Lower lobe of right lung (tissue), 2 donors: ENCODE measurements around the gene GFER. TPM values are rescaled to one million over a fixed set of nuclear protein-coding genes. Genes with fewer than 3 reads are reported as not detected.

Experiments
- ATAC-seq, 2 donors: fragments of 200-7000 bp; cut with Tn5 transposase; one replicate each; pipeline ENCODE4 v1.9.1; 2020 to 2022; ENCODE audit warnings: mild to moderate bottlenecking in 2 of 2, moderate library complexity in 2 of 2
- DNase-seq: peaks from one replicate; pipeline ENCODE4 v3.0.0-alpha.2; 2020
- H3K27ac ChIP-seq: fragments of 200-600 bp; one replicate; pipeline ENCODE4 v1.8.0; 2022
- H3K27me3 ChIP-seq: fragments of 200-600 bp; one replicate; pipeline ENCODE4 v1.8.0; 2022; ENCODE audit warnings: low read depth
- H3K36me3 ChIP-seq: fragments of 200-600 bp; one replicate; pipeline ENCODE4 v1.8.0; 2022; ENCODE audit warnings: mild to moderate bottlenecking
- H3K4me1 ChIP-seq: fragments of 200-600 bp; one replicate; pipeline ENCODE4 v1.8.0; 2022
- H3K4me3 ChIP-seq: fragments of 200-600 bp; one replicate; pipeline ENCODE4 v1.8.0; 2022; ENCODE audit warnings: mild to moderate bottlenecking
- H3K9me3 ChIP-seq: fragments of 200-600 bp; one replicate; pipeline ENCODE4 v1.8.0; 2022
- CTCF ChIP-seq: fragments of 200-600 bp; IDR thresholded peaks from one replicate; pipeline ENCODE4 v1.8.0; 2022; ENCODE audit warnings: antibody characterized with exemption, mild to moderate bottlenecking
- intact Hi-C: fragments of 100-400 bp; cut with DNase I; formaldehyde crosslinking; loops from one replicate; pipeline ENCODE4 v1.11.0; 2022
- total RNA-seq: library from RNA; stranded (reverse); fragmentation: NEBNext Ultra II Directional; extraction: Animal tissue kit (Norgen Biotek cat#: 25700); gene quantifications from one replicate; pipeline ENCODE4 v1.2.1, GENCODE V29; 2021
- donor health status: DM: no; HTN: yes; CAD: no; lungs with severe emphysema.

Gene GFER
- total RNA-seq, 1 donor from 2014 or later, result 24.7 TPM

DNA sequence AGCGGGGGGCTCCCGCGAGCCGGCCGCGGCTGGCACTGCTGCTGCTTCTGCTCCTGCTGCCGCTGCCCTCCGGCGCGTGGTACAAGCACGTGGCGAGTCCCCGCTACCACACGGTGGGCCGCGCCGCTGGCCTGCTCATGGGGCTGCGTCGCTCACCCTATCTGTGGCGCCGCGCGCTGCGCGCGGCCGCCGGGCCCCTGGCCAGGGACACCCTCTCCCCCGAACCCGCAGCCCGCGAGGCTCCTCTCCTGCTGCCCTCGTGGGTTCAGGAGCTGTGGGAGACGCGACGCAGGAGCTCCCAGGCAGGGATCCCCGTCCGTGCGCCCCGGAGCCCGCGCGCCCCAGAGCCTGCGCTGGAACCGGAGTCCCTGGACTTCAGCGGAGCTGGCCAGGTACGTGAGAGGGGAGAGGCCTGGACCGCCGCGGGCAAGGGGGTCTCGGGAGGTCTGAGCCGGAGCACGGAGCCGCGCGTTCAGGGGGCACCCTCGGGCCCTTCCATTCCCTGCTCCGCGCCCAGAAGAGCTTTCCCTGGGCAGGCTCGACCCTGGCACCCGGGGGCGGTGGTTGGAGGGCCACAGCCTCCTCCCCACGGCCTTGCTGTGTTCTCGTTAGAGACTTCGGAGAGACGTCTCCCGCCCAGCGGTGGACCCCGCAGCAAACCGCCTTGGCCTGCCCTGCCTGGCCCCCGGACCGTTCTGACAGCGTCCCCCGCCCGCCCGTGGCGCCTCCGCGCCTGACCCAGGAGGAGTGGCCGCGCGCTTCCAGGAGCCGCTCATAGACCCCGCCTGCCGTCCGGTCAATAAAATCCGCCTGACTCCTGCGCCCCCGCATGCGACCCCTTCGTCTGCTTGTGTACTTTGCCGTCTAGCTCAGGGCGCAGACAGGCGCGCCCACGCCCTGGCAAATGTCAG, 36.2 kb downstream of the GFER start:
- peaks cover 49% of the 10 kb centered on the region for H3K27me3 ChIP-seq
- TF ChIP-seq CTCF, result no peak

GRCh38 chr16:2022723-2023091, 38.7 kb downstream of the GFER start:
- peak; percentile 10 to 29 for ATAC-seq

More for the DNA sequence above, 36.2 kb downstream of the GFER start:
- Histone ChIP-seq H3K4me1 (peaks cover 36% of the 10 kb centered on the region), H3K36me3 (no peaks in the 10 kb centered on the region), H3K9me3 (no peaks in the 10 kb centered on the region), H3K4me3 (no peak overlapping the region), H3K27ac (no peak overlapping the region)
- ATAC-seq (no peak), DNase-seq (no peak)
- intact Hi-C loops, result loop anchor here (10.0 kb wide), 1 partner anchor 125 kb away; the partner anchor contains the start of gene RAB26

GRCh38 chr16:2023092-2024031, 39.4 kb downstream of the GFER start:
- intact Hi-C loops, result loop anchor here (10.0 kb wide), 1 partner anchor 121 kb away; the partner anchor contains the start of gene RAB26
- ATAC-seq, result peak; percentile 94 to 96
- peak overlapping the region; percentile 85 for H3K27ac ChIP-seq
- peak; percentile 98 for TF ChIP-seq CTCF
- no peaks in the 10 kb centered on the region for H3K9me3 ChIP-seq
- H3K4me3 ChIP-seq, result peak overlapping the region; percentile 53
- H3K27me3 ChIP-seq, result peaks cover 41% of the 10 kb centered on the region
- peaks cover 61% of the 10 kb centered on the region for H3K4me1 ChIP-seq
- H3K36me3 ChIP-seq, result no peaks in the 10 kb centered on the region
- peak; percentile 95 for DNase-seq

More at GRCh38 chr16:2022723-2023091, 38.7 kb downstream of the GFER start:
- Histone ChIP-seq H3K27ac (peak overlapping the region; percentile 85), H3K9me3 (no peaks in the 10 kb centered on the region), H3K27me3 (peaks cover 48% of the 10 kb centered on the region), H3K4me1 (peaks cover 54% of the 10 kb centered on the region), H3K4me3 (peak overlapping the region; percentile 53), H3K36me3 (no peaks in the 10 kb centered on the region)
- TF ChIP-seq CTCF, result no peak
- no peak for DNase-seq
- intact Hi-C loops, result loop anchor here (10.0 kb wide), 1 partner anchor 122 kb away; the partner anchor contains the start of gene RAB26

DNA sequence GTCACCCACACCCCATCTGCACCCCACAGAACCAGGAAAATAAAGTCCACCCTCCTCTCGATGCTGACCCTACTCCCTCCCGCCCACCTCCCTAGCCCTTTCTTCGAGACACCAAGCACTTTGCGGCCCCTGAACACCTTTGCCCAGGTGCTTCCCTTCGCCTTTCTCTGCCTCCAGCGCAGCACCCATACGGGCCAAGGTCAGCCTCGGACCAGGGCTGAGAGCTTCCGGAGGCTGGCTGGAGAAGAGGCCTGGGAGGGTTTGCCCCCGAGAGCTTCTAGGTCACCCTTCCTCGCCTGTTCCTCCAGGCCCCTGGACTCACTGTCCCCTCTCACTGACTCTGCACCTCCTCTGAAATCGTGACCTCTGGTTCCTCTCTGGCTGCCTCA, 40.0 kb downstream of the GFER start:
- no peak for TF ChIP-seq CTCF
- no peak for ATAC-seq
- peak overlapping the region; percentile 85 for H3K27ac ChIP-seq

GRCh38 chr16:2025251-2025650, 41.3 kb downstream of the GFER start:
- ATAC-seq, result no peak
- TF ChIP-seq CTCF, result no peak

More for the DNA sequence above, 40.0 kb downstream of the GFER start:
- H3K36me3 ChIP-seq, result no peaks in the 10 kb centered on the region
- H3K4me1 ChIP-seq, result peaks cover 67% of the 10 kb centered on the region
- no peaks in the 10 kb centered on the region for H3K9me3 ChIP-seq
- DNase-seq, result no peak
- intact Hi-C loops, result loop anchor here (10.0 kb wide), 1 partner anchor 121 kb away; the partner anchor contains the start of gene RAB26
- H3K4me3 ChIP-seq, result peak overlapping the region; percentile 53
- peaks cover 36% of the 10 kb centered on the region for H3K27me3 ChIP-seq

More at GRCh38 chr16:2025251-2025650, 41.3 kb downstream of the GFER start:
- no peak overlapping the region for H3K4me3 ChIP-seq
- no peaks in the 10 kb centered on the region for H3K9me3 ChIP-seq
- intact Hi-C loops, result loop anchor here (10.0 kb wide), 1 partner anchor 120 kb away; the partner anchor contains the start of gene RAB26
- H3K27ac ChIP-seq, result peak overlapping the region; percentile 85
- peaks cover 7% of the 10 kb centered on the region for H3K36me3 ChIP-seq
- peaks cover 72% of the 10 kb centered on the region for H3K4me1 ChIP-seq
- H3K27me3 ChIP-seq, result peaks cover 24% of the 10 kb centered on the region
- DNase-seq, result no peak
